HG02870 (cell line): Measurements from ENCODE around the gene PCCB.
"Not testable (repeated sequence)": the region's sequence is repeated elsewhere in the genome, so short reads cannot be mapped to it uniquely, and the experiment has no call there.

Experiments used
- ATAC-seq: cut with Tn5 transposase; IDR thresholded peaks from one replicate; pipeline ENCODE4 v1.9.1; 2021; ENCODE audit warnings: mild to moderate bottlenecking, moderate library complexity; ENCODE audit not compliant: unreplicated experiment

PCCB gene

DNA sequence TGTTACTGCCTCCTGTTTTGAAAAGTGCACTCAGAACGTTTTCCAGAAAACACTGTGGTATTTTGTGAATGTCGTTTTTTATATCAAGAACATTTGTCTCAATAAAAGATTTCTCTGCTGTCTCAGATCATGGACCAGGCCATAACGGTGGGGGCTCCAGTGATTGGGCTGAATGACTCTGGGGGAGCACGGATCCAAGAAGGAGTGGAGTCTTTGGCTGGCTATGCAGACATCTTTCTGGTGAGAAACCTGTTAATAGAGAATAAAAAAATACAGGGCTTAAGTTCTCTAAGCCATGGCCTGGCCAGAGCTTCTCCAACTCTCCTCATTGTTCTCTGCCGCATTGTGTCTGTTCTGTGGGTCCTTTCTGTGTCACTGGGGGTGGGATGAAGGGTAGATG, 11.7 kb downstream of the PCCB start:
- no peak for ATAC-seq

DNA sequence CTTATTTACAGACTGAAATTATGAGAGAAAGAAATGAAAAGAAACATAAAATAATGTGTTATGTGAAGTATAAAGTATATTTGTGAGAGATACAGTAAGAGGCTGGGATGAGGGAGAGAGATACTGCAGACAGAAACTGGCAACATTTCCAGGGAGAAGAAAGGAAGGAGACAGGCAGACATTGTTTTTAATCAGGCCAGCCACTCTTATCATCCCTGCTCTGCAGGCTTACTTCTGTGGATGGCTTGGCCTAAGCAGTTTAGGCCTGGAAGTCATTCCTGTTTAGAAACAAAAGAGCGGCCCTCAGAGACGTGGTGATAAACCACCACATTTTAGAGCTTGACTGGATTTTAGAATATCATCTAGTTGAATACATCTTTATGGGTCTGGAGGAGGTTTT, 12.4 kb downstream of the PCCB start:
- no peak for ATAC-seq

DNA sequence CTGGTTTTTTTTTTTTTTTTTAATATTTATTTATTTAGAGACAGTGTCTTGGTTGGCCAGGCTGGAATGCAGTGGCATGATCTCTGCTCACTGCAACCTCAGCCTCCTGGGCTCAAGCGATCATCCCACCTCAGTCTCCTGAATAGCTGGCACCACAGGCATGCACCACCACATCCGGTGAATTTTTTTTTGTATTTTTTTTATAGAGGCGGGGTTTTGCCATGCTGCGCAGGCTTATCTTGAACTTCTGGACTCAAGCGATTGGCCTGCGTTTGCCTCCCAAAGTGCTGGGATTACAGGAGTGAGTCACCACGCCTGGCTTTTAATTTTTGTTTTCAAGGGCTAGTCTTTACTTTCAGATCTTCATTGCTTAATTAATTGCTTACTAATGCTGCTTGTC, 13.1 kb downstream of the PCCB start:
- ATAC-seq, result no peak

DNA sequence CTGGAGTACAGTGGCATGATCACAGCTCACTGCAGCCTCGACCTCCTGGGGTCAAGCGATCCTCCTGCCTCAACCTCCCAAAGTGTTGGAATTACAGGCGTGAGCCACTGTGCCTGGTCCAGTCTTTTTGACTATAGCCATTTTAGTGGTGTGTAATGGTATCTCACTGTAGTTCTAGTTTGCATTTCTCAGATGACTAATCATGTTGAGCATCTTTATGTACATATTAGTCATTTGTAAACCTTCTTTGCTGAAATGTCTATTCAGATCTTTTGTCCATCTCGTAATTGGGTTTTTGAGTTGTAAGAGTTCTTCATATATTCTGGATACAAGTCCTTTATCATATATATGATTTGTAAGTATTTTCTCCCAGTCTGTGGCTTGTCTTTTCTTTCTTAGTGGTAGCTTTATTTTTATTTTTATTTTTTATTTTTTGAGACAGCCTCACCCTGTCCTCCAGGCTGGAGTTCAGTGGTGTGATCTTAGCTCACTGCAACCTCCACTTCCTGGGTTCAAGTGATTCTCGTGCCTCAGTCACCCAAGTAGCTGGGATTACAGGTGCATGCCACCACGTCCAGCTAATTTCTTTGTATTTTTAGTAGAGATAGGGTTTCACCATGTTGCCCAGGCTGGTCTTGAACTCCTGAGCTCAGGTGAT, 16.5 kb downstream of the PCCB start:
- ATAC-seq, result peak; percentile 86

DNA sequence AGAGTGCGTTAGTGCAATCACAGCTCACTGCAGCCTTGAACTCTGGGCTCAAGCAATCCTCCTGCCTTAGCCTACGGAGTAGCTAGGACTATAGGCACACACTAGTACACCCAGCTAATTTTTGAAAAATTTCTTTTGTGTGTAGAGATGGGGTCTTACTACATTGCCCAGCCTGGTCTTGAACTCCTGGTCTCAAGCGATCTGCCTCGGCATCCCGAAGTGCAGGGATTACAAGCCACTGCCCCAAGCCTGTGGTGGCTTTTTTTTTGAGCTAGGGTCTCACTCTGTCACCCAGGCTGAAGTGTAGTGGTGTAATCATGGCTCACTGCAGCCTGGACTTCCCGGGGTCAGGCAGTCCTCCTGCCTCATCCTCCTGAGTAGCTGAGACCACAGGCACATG, 17.1 kb downstream of the PCCB start:
- no peak for ATAC-seq

DNA sequence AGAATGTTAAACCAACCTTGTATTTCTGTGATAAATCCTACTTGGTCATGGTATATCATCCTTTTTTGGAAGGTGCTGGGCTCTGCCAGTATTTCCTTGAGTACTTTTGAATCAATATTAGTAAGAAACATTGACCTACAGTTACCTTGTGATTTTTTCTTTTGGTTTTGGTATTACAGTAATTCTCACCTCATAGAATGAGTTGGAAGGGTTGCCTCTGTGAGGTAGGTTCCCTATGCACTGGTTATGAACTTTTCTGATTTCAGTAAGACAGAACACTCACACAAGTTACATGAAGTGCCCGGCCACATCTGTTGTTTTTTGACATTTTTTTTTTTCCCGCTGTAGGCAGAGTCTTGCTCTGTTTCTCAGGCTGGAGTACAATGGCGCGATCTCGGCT, 20.0 kb downstream of the PCCB start:
- ATAC-seq, result peak; percentile 53

DNA sequence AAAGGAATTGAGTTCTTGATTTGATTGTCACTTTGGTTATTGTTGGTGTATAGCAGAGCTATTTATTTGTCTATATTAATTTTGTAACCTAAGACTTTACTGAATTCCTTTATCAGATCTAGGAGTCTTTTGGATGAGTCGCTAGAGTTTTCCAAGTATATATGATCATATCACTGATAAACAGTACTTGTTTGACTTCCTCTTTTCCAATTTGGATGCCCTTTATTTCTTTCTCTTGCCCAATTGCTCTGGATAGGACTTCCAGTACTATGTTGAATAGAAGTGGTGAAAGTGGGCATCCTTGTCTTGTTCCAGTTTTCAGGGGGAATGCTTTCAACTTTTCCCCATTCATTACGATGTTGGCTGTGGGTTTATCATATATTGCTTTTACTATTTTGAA, 21.5 kb downstream of the PCCB start:
- ATAC-seq, result not testable (repeated sequence)

DNA sequence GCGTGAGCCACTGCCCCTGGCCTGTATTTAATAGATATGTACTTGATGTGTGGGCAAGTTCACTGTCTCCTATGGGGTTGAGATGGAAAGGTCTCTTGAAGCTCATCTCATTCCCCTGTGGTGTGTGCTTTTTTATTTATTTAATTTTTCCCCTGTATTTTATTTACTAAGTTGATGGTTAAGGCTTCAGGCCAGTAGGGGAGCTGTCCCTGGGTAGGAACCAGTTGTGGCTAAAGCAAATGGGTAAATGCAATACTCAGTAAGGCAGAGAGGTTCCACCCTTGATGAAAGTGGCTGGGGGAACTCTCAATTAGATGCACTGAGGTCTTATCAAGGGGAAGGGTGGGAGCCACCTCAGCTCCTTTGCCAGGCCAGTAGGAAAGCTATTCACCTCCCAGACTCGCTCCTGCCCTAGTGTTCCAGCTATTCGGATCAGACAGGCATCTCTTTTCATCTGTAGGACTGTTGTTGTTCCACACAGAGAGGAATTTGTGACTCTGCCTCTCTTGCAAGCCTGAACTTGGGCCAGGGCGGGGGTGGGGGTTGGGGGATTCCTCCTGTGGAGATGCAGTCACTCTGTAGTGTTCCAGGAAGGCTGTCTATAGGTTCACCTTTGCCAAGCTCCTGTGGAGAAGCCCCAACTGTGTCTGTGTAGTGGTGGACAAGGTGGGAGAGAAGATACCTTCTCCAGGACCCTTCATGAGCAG, 26.1 kb downstream of the PCCB start:
- no peak for ATAC-seq

DNA sequence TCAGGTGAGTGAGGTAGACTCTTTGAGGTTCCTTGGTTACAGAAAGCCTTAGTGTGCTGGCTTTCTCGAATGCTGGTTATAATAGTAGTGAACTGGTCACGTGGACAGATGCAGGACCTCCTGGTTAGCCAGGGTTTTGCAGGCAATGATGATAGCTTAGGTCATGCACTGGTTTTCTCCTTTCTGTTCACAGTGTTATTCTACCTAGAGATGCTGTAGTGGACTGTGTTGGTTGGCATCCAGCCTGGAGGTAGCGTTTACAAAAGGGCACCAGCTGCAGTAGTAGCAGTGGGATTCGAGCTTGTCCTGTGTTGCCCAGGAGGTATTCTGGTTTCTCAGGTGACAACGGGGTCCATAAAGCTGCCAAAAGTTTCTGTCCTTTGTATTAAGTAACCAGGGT, 27.0 kb downstream of the PCCB start:
- no peak for ATAC-seq

DNA sequence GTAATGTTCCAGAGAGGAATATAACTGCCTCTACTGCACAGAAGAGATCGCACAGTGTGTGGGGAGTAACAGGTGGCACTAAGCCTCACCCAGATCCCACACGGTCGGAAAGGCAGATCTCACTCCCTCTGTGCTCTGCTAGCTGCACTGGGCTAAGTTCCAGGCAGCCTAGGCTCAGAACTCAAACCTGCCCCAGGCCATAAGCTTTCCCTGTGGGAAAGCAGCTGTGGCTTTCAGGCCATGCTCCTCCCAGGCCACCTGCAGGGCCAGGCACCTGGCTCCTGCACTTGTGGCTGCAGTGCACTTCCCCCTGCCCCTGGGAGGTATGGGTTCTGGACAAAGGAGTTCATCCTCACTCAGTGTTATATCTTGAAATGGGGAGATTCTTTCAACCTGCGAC, 27.5 kb downstream of the PCCB start:
- ATAC-seq, result no peak

DNA sequence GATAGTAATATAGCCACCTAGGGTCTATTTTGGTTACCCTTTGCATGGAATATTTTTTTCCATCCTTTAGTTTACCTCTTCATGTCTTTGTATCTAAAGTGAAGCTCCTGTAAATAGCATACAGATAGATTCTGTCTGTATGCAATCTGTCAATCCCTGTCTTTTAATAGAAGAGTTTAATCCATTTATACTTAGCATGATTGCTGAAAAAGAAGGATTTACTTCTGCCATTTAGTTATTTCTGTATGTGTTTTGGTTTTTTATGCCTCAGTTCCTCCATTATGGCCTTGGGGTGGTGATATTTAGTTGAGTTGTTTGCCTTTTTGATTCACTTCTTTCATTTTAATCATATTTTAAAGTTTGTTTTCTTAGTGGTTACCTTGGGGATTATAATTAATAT, 29.0 kb downstream of the PCCB start:
- no peak for ATAC-seq

DNA sequence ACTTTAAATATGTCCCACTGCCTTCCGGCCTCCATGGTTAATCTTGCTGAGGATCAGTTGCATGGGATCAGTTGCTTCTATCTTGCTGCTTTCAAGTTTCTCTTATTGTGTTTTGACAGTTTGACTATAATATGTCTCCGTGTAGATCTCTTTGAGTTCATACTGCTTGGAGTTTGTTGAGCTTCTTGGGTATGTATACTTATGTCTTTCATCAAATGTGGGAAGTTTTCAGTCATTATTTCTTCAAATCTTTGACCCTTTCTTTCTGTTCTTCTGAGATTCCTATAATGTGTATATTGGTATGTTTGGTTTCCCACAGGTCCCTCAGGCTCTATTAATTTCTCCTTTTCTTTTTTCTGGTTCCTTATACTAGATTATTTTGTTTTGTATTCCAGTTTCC, 30.8 kb downstream of the PCCB start:
- ATAC-seq, result no peak

DNA sequence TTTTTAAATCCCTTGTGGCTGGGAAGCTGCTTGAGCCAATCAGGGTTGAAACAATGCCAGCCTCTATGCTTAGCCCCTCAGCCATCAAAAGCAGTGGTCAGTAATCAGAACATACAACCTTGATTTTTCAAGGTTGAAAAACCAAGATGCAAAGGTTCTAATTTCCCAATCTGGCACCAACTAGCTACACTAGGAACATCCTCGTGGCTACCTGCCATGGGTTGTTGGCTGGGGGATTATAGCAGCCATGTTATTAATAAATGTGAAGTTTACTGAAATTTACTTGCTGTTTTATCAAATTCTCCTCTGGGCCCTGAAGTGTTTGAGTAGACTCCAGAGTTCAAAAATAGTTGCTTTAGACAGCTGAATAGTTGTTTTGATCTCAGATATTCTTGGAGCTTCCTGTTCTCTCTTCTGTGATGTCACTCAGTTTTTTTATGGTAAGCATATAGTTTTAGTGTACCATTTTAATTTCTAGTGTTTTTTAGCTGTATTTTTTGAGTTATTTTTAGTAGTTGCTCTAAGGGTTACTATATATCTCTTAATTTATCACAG, 31.9 kb downstream of the PCCB start:
- ATAC-seq, result no peak

DNA sequence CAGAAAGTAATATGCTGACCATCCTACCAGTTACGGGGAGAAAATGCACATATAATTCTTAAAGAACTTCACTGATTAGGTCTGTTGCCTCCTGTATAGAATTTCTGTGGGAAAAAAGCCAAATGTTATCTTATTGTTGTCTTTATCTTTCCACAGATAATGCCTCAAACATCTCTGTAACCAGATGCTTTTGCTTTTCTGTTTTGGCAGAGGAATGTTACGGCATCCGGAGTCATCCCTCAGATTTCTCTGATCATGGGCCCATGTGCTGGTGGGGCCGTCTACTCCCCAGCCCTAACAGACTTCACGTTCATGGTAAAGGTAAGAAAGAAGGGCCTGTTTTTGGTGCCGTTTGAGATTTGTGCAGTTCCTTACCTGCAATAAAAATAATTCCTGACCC, 33.5 kb downstream of the PCCB start:
- no peak for ATAC-seq

DNA sequence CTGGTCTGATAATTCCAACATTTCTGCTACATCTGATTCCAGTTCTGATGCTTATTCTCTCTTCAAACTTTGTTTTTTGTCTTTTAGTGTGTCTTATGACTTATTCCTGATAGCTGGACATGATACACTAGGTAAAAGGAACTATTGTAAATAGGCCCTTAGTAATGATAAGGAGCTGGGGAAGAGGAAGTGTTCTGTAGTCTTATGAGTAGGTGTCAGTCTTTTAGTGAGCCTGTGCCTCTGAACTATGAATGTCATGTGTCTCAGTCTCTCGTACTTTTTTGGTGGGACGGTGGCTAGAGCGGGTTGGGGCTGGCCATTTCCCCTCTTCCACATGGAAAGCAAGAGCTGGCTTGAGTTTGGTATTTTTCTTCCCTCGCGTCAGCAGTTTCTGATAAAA, 41.2 kb downstream of the PCCB start:
- ATAC-seq, result no peak

DNA sequence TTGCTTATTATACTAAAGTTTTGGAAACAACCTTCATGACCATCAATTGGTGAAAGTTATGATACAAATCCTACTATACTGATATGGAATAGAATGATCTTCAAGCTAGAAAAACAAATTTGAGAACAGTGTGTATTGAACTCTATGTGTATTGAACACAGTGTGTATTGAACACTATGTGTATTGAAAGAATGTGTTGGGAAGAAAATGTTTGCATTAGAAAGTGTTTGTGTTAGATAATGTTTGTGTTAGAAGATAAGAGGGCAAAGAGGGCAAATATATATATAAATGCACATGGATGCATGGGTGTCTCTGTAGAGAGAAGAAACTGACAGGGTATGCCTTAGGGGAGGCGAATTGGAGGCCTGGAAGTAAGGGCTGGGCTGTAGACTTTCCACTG, 42.4 kb downstream of the PCCB start:
- no peak for ATAC-seq

DNA sequence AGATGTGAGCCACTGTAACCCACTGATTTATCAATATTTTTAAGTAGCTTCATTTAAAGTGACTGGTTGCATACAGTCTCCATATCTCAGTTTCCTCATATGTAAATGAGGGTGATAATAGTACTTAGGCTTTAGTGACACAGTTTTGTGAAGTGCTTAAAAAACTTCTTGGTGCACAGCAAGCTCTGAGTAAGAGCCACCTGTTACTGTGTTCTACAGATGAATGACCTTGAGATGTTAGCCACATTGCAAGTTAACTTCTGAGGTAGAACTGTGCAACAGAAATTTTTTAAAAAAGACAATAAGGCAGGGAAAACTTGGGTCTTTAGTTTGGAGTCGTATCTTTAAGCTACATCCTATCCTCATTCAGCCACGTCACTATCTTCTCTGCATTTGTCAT, 43.1 kb downstream of the PCCB start:
- no peak for ATAC-seq

DNA sequence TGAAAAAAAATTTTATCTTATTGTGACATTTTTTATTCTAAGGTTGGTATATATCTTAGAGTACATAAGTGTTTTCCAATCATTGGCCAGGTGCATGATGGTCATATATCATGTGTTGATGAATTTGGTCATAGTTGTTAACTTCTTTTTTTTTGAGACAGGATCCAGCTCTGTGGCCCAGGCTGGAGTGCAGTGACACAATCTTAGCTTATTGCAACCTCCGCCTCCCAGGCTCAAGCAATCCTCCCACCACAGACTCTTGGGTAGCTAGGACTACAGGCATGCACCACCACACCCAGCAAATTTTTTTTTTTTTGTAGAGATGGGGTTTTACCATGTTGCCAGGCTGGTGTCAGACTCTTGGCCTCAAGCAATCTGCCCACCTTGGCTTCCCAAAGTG, 44.0 kb downstream of the PCCB start:
- no peak for ATAC-seq

DNA sequence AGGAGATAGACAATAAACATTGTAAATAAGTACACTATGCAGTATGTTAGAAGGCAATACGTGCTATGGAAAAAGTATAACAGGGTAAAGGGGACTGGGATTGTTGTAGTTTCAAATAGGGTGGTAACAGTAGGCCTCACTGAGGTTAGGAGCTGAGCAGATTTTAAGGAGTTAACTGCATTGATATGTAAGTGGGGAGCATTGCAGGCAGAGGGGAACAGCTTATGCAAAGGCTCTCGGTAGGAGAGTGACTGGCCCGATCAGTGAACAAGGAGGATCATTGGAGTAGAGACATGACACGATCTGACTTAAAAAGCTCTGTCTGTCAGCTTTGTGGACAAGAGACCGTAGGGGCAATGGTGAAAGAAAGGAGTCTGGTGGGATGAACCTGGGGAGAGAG, 46.8 kb downstream of the PCCB start:
- ATAC-seq, result no peak

DNA sequence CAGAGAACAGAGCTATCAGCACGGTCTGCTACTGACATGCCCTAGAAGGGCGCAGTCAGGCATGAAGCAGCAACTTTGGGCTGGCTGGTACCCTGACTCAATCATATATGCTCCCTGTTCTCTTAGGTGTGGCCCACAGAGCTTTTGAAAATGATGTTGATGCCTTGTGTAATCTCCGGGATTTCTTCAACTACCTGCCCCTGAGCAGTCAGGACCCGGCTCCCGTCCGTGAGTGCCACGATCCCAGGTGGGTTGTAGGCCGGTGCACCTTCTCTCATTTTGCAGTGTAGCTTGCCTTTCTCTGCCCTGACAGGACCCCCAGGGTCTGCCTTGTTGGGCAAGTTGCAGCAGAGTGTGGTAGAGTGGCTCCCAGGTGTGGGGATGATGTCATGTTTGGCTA, 47.7 kb downstream of the PCCB start:
- no peak for ATAC-seq

DNA sequence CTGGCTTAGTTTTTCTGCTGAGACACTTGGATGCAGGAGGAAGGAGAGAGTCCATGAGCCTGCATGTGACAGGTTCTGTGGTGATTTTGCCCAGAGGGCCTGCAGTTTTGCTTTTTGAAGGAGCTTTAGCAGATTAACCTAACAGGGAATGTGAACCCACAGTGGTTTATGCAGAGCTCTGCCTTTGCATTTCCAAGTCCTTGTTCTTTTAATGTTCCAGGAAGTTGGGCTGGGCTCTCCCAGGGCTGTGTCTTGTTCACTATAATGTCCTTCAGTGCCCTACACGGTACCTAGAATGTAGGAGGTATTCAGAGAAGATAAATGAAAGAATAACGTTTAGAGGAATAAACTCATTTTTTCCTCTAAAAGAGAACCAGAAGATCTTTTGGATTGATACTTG, 50.3 kb downstream of the PCCB start:
- ATAC-seq, result no peak

DNA sequence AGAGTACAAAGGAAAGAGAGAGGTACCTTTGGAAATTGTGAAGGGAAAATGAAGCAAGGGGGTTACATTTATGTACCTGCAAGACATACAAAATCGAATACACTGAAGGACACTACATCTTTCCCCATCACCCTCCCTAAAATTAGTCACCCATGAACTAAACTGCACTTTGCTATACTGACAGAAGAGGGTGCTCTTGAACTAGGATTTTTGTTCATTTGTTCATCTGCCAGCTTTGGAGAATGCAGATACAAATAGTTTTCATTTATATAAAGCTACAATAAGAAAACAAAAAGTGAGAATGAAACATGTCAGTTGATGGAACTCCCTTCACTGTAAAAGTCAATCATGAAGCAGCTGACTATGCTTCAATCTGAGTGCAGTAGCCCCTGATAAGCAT, 55.7 kb downstream of the PCCB start:
- ATAC-seq, result no peak

DNA sequence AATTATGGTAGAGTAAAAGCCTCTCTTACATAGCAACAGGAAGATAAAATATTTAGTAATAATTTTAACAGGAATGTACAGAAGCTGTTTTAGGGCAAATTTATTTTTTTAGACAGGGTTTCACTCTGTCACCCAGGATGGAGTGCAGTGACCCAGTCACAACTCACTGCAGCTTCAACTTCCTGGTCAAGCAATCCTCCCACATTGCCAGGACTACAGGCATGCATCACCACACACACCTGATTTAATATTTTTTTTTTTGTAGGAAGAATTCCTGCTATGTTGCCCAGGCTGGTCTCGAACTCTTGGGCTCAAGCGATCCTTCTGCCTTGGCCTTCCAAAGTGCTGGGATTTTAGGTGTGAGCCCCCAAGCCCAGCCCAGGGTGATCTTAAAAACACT, 61.1 kb downstream of the PCCB start:
- no peak for ATAC-seq
